GM12865 (cell line): ENCODE measurements around the gene GAB2.

Source experiments
- DNase-seq: peaks from one replicate; pipeline ENCODE4 v3.0.0; 2010; ENCODE audit warnings: low read depth
- H3K4me3 ChIP-seq: 2 replicates; pipeline ENCODE4 v1.5.1; 2011; ENCODE audit warnings: mild to moderate bottlenecking, low read depth, low read length, control low read depth
- TF ChIP-seq, protein P1 (sequence below): IDR thresholded peaks from 2 replicates; pipeline ENCODE4 v1.5.1; 2011; ENCODE audit warnings: low read length, control low read depth, low read depth, inconsistent platforms; ENCODE audit not compliant: insufficient read depth; ENCODE audit errors: missing control alignments

Gene GAB2

DNA sequence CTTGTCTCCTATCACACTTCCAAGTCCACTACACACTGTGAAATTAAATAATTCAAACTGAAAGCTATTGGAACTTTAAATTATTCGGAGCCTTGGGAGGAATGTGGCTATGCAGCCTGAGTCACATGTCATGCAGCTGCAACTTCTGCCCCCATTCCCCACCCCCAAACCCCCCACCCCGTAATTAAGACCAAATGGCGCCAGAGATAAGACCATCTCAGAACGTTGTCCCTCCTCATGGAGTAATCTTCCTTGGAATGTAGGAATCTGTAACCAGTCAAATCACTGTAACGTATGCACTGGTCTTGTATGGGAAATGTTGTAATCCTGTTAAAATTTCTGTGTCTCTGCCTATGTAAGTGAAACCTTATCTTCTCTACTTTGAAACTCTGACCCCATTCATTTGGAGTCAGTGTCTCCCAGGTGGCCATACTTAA, 37.0 kb downstream of the GAB2 start:
- no peak overlapping the region for H3K4me3 ChIP-seq
- TF ChIP-seq, protein P1, sequence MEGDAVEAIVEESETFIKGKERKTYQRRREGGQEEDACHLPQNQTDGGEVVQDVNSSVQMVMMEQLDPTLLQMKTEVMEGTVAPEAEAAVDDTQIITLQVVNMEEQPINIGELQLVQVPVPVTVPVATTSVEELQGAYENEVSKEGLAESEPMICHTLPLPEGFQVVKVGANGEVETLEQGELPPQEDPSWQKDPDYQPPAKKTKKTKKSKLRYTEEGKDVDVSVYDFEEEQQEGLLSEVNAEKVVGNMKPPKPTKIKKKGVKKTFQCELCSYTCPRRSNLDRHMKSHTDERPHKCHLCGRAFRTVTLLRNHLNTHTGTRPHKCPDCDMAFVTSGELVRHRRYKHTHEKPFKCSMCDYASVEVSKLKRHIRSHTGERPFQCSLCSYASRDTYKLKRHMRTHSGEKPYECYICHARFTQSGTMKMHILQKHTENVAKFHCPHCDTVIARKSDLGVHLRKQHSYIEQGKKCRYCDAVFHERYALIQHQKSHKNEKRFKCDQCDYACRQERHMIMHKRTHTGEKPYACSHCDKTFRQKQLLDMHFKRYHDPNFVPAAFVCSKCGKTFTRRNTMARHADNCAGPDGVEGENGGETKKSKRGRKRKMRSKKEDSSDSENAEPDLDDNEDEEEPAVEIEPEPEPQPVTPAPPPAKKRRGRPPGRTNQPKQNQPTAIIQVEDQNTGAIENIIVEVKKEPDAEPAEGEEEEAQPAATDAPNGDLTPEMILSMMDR = no peak
- no peak for DNase-seq

DNA sequence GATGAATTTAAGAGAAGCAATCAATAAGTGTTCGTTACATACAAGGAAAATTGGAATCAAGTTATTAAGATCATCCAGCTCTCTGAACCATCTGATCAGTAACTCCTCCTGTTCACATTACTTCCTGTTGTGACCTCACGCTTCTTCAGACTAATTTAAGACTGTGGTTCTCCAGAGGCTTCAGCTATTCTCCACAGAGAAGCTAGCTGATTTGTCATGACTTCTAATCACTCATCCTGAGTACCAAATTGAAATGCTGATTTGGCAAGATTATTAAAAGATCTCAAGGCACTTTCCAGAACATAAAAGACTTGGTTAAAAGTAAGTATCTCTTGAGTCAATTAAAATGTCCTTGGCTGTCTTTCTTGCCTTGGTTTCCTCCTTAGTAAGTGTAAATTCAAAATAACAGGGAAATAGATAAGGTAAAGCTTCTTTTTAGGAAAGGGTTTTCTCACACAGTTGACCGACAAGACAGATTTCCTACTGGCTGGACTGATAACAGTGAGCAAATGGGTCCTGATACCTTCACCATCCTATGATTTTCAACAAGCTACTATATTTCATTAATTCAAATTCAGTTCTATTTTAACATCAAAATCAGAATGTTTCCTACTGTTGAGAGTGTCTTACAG, 38.5 kb downstream of the GAB2 start:
- no peak overlapping the region for H3K4me3 ChIP-seq
- TF ChIP-seq, protein P1 = no peak
- DNase-seq = no peak

DNA sequence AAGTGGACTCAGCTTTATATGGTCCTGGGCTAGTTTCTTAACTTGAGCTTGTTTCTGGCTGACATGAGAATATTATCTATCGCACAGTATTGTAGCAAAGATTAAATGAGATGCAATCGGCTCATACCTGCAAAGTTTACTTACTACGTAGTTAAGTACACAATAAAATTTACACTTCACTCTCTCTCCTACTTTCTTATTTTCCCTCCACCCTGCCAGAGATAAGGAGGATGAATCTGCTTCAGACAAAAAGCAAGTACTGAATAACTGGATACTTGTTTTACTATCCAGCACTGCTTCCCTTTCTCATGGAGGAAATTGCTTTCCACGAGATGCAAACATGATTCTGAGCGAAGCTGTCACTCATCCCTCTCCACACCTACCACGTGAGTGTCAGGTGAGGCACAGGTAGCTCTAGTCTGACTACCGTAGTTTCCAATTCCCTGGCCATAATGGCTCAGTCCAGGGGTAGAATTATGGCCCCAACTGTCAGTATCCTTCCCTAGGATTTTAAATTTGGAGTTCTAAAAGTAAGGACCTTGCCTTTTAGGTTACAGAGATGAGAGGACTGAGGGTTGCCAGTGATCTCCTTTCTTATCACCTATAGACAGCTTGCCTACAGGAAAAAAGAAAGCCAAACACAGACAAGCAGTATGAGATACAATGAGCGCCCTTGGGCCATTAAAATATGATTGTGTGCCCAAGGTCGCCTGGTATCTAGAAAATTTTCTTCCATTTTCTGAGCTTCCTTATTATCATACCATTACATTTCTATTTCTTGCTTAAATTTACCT, 39.8 kb downstream of the GAB2 start:
- H3K4me3 ChIP-seq = no peak overlapping the region
- TF ChIP-seq, protein P1 = no peak
- no peak for DNase-seq

DNA sequence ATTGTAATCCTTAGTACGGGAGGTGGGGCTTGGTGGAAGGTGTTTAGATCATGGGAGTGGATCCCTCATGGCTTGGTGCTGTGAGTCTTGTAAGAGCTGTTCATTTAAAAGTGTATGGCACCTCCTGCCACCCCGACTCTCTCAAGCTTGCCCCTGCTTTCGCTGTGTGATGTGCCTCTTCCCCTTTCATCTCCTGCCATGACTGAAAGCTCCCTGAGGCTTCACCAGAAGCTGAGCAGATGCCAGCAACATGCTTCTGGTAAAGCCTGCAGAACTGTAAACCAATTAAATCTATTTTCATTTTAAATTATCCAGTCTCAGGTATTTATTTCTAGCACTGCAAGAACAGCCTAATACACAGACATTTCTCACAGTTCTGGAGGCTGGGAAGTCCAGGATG, 40.8 kb downstream of the GAB2 start:
- no peak for DNase-seq
- H3K4me3 ChIP-seq = no peak overlapping the region
- TF ChIP-seq, protein P1 = no peak

DNA sequence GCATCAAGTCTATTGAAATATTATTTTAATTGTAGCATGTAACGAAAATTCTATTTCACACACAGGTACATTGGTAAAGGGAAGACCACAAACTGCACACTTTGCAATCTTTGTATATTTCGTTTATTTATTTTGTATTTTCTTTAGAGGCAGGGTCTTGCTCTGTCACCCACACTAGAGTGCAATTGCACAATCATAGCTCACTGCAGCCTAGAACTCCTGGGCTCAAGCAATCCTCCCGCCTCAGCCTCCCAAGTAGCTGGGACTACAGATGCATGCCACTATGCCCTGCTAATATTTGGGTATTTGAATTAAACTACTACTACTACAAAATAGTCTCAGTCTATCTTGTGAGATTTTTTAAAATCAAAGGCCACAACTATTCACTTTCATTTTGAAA, 42.7 kb downstream of the GAB2 start:
- no peak overlapping the region for H3K4me3 ChIP-seq
- TF ChIP-seq, protein P1 = no peak
- no peak for DNase-seq

DNA sequence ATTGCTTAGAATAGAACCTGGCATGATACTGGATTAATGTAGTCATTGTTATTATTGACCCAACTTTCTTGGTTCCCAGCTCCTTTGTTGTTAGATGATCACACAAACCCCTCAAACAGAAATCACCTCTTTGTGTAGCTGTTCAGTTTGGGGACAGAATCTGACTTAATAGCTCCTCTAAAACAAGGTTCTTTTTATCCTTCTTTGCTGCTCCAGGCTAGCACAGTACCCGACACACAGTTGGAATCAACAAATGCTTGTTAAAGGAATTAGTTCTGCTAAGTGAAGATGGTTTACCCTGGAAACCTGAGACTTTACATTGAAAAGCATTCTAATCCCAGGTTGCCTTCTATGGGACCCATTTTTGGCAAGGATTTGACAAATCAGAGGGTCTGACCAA, 43.9 kb downstream of the GAB2 start:
- H3K4me3 ChIP-seq = no peak overlapping the region
- DNase-seq = no peak
- TF ChIP-seq, protein P1 = no peak
